Hepatic stellate cell (primary cell): Measurements from ENCODE around the gene ELP4.

Experiments
- DNase-seq: peaks from one replicate; pipeline ENCODE4 v3.0.0; 2011; ENCODE audit warnings: low spot score

Gene ELP4

DNA sequence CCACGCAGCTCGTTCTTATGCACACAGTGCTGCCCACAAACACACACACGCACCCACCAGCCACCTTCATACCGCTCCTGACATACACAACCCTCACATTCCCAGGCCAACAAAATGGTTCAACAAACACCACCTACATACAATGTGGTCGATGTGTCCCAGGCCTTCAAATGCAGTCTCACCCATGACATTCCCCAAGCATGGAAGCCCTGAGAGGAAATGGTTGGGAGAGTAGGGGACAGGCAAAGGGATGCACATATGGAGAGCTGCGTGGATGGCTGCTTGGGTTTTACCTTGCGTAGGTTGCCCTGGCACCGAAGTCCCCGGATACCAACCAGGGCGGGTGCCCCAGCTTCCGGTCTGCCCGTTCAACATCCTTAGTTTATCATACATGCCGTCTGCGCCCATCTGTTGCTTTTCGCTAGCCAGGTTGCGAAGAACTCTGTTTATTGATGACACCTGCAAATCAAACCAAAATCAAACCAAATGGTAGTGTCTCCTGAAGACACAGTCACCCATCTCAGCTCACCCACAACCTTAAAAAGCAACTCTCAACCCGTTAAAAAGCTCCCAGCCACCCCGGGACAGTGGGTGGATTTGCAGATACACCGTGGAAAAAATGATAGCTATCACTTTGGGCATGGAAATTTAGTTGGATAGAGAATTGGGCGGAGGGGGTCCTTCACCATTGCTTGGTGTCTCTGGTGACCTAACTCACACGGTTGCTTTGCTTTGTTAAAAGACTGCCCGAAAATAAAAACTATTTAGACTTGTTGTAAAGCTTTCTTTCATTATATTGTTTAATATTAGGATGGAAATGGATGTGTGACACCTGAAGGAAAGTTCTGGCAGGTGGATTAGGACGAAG lies 291.1 kb downstream of the ELP4 start:
- no peak for DNase-seq

DNA sequence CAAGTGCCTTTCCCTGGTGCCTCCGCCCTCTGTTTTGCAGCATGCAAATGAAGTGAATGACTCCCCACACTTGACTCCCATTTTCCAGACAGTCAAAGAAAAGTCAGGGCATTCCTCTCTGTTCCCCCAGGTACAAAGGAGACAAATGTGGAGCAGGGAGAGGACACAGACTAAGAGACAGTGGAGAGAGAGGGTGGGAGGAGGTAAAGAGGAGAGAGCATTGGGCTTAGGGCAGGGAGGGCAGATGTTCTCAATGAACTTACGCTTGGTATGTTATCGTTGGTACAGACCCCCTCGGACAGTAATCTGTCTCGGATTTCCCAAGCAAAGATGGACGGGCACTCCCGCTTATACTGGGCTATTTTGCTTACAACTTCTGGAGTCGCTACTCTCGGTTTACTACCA lies 291.7 kb downstream of the ELP4 start:
- DNase-seq: no peak

DNA sequence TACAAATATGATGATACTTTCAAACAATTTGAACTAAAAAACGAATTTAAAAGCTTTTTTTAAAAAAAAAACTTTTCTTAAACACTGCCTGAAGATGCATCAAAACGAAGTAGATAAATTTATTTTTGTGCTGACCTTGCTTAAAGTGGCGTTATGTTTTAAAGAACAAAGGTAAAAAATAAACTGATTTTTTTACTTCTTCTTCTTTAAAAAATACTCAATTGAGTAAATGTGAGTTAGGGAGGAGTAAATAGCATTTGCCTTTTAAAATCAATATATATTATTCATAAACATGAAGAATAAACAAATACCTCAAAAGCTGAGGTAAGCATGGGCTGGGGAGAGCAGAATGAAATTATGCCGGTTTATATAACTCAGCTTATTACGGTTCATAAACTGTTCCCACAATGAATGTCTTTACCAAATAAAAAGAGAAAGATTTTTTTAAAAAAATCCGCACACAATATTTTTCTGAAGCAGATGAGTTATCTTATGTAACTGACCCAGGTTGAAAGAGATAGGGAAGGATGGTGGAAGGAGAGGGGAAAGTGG lies 292.5 kb downstream of the ELP4 start:
- DNase-seq: no peak

DNA sequence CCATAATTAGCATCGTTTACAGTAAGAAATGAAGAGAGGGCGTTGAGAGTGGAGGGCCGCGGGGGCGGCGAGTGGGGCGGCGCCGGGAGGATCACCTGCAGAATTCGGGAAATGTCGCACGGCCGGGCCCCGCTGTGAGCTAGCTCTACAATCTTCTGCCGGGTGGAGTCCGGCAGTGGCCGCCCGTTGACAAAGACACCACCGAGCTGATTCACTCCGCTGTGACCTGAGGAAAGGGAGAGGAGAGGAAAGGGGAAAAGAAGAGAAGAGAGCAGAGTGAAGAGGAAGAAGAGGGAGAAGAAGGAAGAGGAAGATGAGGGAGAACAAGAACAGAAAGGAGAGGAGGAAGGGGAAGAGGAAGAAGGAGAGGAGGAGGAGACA lies 293.0 kb downstream of the ELP4 start:
- no peak for DNase-seq

DNA sequence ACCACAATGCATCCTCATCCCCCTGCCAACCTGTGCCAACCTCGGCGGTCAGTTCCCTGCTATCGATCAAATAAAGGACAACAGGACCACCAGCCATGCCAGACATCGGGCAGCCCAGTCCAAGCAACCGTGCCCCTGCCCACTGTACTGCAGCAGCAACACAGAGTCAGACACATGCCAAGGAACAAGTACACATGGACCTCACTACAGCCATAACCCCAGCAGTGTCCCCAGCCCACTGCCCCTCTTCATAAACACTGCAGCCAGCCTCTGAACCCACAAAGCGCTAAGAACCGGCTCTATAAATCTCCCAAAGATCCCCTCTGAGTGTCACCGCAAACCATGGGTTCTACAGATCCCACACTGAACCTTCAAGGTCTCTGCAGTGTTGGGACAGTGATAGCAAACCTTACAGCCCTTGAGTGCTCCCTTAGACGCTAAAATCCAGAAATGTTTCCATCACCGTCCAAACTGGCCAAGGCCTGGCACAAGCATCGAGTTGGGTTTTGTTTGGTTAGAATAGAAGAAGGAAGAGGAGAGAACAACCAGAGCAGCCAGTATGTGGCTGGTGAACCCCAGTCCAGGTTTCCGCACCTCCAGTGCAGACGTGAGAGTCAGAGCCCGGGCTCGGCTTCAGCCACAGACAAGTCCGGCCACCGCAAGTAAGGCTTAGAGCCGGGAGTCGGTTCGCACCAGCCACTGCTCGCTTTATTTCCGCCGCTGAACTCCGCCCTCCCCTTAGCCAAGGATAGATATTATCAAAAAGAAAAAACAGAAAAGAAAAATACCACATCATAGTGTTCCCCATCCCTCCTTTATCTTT lies 293.6 kb downstream of the ELP4 start:
- no peak for DNase-seq

DNA sequence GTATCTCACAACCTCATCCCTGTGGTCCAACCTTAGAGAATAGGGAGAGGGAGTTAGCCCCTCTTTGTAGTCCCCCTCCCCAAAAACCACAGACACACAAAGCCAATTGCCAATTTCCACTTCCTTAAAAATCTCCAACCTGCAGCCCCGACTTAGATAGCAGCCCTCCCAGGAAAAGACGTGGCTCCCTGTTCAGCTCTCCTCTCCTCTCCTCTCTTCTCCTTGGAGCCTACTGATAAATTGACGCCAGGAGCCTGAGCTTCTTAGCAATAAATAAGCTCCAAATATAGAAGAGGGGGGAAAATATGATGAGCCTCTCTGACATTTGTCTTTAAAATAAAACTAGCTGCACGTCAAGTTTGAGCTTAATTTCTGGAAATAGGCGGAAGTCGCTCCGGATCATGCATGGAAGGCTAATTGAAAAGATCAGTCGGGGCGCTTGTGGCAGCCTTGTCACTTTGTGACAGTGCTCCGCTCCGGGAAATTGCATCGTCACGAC lies 294.3 kb downstream of the ELP4 start:
- no peak for DNase-seq

DNA sequence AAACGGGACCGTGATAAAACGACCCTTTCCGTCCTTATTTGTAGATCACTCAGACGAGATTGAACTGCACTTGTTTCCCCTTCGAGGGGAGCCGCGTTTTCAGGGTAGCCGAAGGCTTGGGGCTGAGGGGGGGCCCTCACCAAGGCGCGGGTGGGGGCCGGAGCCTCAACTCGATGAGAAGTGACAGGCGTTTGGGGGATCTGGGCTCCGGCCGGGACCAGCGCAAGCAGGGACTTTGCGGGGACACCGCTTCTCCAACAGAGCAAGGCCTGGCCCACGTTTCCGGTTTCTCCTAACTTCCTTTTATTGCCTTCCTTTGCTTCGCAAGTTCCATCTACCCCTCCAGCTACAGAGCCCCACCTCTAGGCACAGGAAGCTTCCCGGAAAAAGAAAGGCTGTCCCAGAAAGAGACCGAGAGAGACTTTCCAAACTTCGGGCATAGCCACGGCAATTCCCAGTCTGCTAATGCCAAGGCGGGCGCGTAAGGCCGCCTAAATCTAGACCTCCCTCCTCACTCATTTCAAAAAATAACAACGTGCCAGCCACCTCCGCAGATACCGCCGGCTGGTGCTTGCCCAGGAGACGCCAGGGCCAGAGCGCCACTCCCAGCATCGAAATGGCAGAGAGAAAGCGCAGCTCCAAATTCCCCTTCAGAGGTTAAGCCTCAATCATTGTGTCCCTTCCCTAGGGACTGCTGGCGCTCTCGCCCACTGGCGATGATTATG lies 294.9 kb downstream of the ELP4 start:
- DNase-seq: no peak

DNA sequence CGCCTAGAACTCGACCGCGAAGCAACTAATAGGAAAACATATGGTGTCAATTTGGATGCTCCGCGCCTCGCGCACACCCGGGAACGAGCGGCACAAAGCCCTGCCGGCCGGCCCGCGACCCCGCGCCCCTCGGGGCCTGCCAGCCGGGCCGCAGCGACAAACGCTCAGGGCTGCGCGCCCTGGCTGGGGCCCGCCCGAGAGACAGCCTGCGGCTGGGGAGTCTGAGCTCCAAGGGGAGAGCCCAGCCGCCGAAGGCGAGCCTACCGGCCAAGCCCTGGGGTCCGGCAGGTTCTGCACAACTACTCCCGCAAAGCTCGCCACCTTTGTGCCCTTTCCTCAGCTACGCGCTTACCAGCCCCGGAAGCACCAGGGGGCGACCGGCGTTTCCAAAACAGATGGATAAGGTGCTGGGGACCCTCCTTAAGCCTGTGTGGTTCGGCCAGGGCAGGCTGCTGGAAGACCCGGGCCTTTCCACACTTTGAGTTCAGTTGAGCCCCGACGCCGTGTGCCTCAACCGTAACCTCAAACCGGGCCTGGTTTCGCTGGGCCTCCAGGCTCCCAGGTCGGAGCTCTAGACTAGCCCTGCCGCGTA lies 295.6 kb downstream of the ELP4 start:
- no peak for DNase-seq

DNA sequence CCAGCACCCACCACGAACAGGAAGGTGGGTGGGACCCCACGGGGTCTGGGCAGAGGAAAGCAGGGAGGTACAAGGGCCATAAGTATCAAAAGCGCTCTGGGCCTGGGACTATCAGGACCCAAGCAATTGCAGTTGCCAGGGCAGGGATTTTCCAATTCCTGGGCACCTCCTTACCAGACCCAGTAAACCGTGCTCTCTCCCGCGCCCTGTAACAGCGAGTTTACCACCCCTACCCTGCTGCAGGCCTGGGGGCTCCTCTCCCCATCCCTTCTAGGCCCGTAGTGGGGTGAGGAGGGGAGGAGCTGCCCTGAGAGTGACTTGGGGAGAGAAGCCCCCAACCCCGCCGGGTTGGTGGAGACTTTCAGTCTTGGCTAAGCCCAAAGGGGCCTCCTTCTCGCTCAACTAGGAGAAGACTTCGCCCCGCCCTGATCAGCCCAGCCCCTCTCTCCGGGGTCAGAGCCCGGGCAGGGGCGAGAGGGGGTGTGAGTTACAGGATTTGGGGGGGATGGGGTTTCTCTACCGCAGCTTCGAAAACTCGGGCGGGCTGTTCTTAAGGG lies 296.1 kb downstream of the ELP4 start:
- no peak for DNase-seq

DNA sequence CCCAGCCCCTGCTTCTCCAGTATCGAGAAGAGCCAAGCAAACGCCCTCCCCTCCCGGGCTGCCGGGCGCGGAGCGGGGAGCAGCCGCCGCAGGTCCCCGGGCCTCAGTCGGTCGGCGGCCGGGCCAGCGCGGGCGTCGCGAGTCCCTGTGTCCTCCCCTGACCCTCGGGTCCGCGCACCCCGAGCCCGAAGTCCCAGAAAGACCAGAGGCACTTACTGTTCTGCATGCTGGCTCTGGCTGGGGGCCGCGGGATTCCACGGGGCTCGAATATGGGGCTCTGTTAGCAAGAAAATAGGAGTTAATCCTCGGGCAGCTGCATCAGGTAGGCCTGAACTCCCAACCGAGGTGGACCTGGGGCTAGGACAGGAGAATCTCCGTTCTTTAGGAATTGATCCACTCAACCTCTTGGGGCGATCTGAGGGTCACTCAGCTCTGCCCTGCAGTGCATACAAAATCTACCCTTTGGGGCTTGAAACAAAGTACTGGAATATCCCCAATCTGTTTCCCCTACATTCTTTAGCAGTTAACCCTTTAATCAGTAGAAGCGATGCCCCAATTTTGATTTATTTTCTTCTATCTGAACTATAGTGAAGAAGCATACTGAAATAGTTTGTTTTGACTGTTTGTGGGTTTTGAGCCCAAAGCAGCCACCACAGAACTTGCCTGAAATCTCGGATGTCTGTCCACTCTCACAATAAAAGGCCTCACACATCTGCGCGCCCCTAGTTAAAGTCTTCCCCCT lies 296.8 kb downstream of the ELP4 start:
- DNase-seq: no peak

DNA sequence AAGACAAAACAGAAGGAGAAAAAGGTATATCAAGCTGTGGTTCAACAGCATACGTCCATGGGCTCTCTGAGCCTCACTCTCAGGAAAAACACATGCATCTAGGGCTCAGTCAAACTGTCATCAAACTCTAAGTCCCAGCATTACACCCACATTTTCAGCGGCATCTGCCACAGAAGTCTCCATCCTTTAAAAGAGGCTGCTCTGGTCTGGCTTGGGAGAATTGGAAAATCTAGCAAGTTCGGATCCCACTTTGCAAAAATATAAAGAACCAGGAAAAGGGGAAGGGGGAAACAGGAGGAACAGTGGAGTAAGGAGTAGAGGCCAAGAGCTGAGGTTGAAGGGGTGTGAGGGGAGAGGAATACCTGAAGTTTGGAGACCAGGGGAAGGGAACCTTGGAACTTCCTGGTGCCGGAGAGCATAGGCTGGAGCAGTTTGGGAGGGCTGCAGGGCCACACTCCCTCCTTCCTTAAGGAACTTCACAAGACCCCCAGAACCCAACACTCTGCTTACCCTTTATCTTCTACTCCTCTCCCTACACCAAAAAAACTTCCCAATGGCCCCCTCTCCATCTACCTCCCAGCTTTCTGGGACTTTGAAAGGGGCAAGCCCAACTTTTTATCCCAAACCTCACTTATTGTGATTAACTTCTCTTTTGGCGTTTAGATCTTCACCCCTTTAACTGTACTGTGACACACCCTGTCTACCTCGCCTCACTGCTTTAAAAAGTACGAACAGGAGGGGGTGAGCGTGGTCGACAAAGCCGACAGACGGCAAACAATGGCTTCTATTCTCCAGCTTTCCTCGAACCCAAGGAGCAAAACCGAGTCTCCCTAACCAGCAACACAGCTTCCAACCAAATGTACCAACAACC lies 297.6 kb downstream of the ELP4 start:
- no peak for DNase-seq

DNA sequence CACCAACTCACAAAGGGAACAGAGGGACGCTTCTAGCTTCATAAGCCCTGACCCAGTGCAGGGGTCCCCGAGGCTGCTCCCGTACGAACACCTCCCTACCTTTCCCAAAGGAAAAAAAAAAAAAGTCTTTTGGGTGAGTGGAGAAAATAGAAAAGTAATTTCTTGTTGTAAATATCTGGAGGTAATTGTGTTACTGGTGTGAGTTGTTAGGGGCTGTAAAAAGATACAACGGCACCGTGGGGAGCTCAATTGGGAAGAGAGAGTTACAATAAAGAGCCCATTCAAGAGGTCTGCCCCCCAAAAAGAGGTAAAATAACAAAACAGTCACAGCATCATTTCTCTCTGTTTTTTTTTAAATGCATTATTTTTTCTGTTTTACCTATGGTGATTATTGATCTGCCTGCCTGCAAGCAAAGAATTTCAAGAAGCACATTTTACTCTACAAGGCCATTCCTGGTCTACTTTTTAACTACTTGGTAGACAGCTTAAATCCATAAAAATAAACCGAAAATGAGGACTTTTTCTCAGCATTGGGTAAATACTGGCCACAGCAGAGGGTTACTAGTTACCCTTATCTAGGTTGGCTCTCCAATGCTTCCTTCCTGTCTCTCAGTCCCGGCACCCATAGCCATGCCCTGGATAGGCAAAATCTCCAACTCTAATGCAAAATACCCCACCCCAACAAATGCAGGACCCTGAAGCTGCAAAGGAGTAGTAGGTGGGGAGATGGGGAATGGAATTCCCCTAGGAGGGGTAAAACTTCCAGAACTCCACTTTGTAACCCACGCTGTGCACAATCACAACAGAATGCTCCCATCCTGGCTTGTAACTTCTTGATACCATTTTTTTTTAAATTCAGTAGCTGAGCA lies 298.5 kb downstream of the ELP4 start:
- no peak for DNase-seq

DNA sequence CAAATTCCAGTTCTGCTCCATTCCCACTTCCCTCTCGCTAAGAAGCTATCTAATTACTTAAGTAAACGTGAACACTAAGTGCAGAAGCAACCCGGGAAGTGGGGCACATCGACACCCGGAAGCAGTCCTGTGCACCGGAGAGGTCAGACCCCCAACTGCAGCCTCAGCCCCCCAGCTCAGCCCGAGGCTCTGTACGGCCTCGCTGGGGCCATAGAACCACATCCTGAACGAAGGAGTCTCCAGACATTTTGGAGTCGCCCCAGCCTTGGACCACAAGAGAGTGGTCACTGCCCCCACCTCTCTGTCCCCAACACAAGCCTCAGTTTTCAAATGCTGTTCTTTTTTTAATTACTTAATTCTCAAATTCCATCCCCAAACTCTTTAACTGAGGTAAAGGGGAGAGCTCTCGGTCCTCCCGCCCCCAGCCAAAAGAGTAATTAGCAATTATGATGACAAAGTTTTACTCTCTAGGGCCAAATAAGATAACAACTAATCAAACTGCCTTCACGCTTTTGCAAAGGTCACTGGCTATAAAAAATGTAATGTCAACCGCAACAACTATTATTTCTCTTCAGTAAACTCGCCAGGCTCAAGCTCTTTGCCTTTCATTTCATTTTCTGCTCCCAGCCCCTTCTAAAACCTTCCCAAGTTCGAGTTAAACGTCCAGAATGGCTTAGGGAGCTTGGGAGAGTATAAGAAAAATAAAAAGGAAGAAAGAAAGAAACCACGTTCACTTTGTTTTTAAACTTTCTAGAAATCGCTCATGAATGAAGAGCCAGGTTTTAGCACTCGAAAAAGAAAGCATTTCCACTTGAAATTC lies 299.4 kb downstream of the ELP4 start:
- DNase-seq: no peak

DNA sequence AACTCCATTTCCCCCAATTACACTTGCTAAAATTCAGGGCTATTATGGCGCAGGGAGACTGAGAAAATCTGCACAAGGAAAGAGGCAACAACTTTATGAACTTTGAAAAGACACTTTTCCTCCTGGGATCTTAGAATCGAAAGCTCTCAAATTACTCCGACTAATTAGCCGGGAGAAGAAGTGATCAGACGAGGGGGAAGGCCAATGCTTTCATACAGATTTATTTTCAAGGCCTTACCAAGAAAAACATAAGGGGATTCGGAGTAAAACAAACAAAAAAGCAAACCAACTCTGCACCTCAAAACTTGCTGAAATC lies 299.9 kb downstream of the ELP4 start:
- no peak for DNase-seq

DNA sequence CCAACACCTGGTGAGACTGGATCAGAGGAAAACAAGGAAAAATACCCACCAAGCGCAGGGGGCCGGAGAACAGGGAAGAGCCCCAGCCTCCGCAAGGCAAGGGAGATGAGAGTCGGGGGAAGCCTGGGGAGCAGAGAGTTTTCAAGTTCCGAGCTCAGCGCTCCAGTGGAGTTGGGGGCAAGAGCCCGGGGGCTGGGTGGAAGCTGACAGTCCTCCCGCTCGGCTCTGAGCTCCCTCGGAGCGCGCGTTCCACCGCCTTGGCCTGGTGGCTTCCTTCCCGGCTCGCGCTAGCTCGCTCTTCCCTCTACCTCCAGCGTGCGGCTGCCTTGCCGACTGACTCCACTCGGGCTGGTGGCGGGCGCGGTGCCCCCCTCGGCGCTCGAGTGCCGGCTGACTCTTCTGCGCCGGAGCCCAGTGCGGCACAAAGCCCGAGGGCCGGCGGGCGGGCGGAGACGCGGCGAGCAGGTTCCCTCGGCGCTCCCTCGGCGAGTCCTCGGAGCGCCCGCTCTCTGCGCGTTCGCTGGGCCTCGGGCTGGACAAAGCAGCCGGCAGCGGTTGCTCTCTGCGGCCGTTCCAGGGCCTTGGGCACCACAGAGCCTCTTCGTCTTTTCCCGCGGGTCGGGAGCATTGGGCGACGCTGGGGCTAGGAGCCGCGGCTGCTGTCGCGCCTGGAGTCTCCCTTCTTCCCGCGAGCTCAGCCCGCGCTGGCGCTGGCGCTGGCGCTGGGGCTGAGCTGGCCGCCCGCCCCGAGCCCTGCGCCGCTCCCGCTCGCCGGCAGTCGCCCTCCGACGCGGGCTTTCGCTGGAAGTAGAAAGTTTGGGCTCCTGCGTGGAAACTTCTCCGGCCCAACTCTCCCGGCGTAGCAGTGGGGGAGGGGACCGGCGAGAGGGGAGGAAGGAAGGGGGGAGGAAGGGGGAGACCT lies 300.6 kb downstream of the ELP4 start:
- no peak for DNase-seq

DNA sequence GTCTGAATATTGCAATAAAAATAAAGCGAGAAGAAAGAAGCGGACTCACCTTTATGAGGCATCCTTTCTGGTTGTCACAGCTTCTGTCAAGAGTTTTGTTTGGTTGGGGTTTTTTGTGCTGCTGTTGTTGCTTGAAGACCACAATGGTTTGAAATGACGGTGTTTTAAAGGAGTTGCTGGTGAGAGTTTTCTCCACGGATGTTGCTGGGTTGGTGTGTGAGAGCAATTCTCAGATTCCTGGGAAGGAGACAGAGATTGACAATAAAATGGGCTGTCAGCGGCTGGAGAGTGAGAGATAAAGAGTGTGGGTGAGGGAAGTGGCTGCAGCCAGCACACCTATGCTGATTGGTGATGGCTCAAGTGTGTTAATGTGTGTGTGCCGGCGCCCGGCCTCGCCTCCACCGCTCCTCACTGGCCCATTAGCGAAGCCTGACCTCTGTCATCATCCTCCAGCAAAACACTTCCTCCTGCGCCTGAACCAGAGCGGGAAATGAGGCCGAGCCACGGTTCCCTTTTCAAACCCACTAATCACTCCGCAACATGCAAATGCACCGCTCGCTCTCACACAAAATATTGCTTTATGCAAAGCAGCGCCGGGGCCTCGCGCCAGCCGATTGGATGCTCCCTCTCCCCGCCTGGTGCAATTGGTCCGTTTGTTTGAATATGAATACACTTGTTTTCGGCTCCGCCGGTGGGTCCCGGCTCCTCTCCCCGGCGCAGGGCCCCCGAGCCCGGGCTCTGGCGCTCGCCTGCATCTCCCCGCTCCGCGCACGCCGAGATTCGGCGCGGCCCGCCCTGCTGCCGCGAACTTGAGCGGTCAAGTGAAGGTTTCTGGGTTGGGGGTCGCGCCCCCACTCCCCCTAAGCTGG lies 301.4 kb downstream of the ELP4 start, which contains the start of gene PAX6:
PAX6 (minus strand) TSS at position 544 of the 869 bp plus-strand sequence. CDS start 4,911 bp downstream, outside the sequence.
- no peak for DNase-seq
